ENCODE measurements around the gene ADPRM.

ADPRM gene

DNA sequence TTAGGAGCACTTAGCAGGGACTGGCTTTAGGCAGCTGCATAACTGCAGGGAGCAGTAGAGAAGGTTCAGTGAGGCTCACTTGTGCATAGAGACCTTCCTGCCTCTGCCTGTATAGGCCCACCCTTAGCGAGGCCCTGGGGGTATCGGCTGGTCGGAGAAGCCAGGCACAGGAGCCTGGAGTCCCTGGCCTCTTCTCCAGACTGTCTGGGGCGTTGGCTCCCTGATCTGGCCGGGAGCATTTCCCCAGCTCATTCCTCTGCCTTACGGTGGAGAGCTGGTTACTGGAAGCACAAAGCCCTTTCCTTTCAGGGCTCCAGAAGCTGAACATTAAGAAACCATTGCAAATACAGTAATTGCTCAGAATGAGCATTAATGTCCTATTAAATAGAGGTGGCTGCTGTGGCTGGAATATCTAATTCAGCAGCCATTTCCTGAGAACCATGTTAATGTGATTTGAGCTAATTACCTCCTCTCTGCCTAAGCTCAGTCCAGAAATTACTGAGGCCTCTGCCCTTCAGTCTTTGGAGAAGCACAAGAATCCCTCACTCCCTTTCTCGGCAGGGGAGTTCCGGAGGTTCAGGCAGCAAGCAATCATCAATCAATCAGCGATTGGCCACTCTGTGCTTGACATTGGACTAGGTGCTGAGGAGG is 51.3 kb downstream of the ADPRM start:
- no peaks in the 10 kb centered on the region for H3K27me3 ChIP-seq (replicated peaks; ENCODE audit: control insufficient read depth, insufficient read depth, low read length, poor library complexity, severe bottlenecking)
- no peak overlapping the region for H3K27ac ChIP-seq (ENCODE audit: insufficient read depth, low read length, poor library complexity, severe bottlenecking)
- no peak overlapping the region for H3K4me3 ChIP-seq (ENCODE audit: insufficient read depth, low read depth, low read length, poor library complexity, severe bottlenecking)
- no peaks in the 10 kb centered on the region for H3K9me3 ChIP-seq (ENCODE audit: control insufficient read depth, low read length)
- peaks cover 8% of the 10 kb centered on the region for H3K4me1 ChIP-seq (ENCODE audit: control insufficient read depth, insufficient read depth, low read length, poor library complexity, severe bottlenecking)
- DNase-seq = no peak
- no peaks in the 10 kb centered on the region for H3K36me3 ChIP-seq (ENCODE audit: control insufficient read depth, insufficient read depth, low read length)

DNA sequence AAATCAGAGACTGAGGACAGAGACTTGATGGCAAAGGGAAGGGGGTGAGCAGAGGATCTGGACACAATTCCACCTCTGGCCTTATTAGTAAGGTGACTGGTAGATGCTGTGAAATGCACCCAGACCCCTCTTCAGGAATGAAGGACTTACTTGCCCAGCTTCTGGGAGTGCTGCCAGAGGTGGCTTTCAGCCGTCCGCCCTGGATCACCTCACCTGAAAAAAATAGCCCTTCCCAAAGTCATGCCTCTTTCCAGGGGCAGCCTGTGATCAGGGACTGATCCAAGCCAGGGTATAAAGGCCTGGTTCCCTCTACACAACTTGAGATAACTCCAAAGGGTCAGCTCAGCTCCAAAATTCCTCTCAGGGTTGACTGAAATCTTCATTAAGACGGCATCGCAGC is 52.8 kb downstream of the ADPRM start:
- Histone ChIP-seq H3K27me3 (replicated peaks; ENCODE audit: control insufficient read depth, insufficient read depth, low read length, poor library complexity, severe bottlenecking) (no peaks in the 10 kb centered on the region), H3K9me3 (ENCODE audit: control insufficient read depth, low read length) (no peaks in the 10 kb centered on the region), H3K36me3 (ENCODE audit: control insufficient read depth, insufficient read depth, low read length) (no peaks in the 10 kb centered on the region), H3K27ac (ENCODE audit: insufficient read depth, low read length, poor library complexity, severe bottlenecking) (no peak overlapping the region), H3K4me3 (ENCODE audit: insufficient read depth, low read depth, low read length, poor library complexity, severe bottlenecking) (no peak overlapping the region), H3K4me1 (ENCODE audit: control insufficient read depth, insufficient read depth, low read length, poor library complexity, severe bottlenecking) (no peaks in the 10 kb centered on the region)
- DNase-seq = no peak

DNA sequence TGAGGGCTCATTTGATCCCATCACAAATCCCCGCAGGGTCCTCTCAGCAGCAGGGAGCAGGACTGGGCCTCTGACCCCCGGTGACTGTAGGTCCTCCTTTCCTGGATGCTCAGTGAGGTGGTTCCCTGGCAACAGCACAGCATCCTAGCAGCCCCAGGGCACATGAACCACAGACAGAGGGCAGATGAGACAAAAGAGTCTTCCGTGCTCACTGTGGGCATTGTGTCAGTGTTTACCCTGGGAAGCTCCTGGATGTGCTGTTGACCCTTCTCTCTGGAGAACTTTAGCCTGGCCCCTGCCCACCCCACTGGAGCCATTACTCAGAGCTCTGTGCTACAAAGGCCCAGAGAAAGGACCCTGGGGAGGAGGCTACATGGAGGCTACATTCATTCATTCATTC is 54.2 kb downstream of the ADPRM start:
- Histone ChIP-seq H3K9me3 (ENCODE audit: control insufficient read depth, low read length) (no peaks in the 10 kb centered on the region), H3K27me3 (replicated peaks; ENCODE audit: control insufficient read depth, insufficient read depth, low read length, poor library complexity, severe bottlenecking) (no peaks in the 10 kb centered on the region), H3K36me3 (ENCODE audit: control insufficient read depth, insufficient read depth, low read length) (no peaks in the 10 kb centered on the region), H3K4me1 (ENCODE audit: control insufficient read depth, insufficient read depth, low read length, poor library complexity, severe bottlenecking) (no peaks in the 10 kb centered on the region), H3K27ac (ENCODE audit: insufficient read depth, low read length, poor library complexity, severe bottlenecking) (no peak overlapping the region), H3K4me3 (ENCODE audit: insufficient read depth, low read depth, low read length, poor library complexity, severe bottlenecking) (no peak overlapping the region)
- no peak for DNase-seq

- Histone ChIP-seq H3K4me1 (ENCODE audit: control insufficient read depth, insufficient read depth, low read length, poor library complexity, severe bottlenecking) (no peaks in the 10 kb centered on the region), H3K4me3 (ENCODE audit: insufficient read depth, low read depth, low read length, poor library complexity, severe bottlenecking) (no peak overlapping the region), H3K9me3 (ENCODE audit: control insufficient read depth, low read length) (no peaks in the 10 kb centered on the region), H3K36me3 (ENCODE audit: control insufficient read depth, insufficient read depth, low read length) (no peaks in the 10 kb centered on the region), H3K27ac (ENCODE audit: insufficient read depth, low read length, poor library complexity, severe bottlenecking) (no peak overlapping the region), H3K27me3 (replicated peaks; ENCODE audit: control insufficient read depth, insufficient read depth, low read length, poor library complexity, severe bottlenecking) (no peaks in the 10 kb centered on the region)
- no peak for DNase-seq
Observed at GRCh38 chr17:10752696-10753095, 55.3 kb downstream of the ADPRM start.

DNA sequence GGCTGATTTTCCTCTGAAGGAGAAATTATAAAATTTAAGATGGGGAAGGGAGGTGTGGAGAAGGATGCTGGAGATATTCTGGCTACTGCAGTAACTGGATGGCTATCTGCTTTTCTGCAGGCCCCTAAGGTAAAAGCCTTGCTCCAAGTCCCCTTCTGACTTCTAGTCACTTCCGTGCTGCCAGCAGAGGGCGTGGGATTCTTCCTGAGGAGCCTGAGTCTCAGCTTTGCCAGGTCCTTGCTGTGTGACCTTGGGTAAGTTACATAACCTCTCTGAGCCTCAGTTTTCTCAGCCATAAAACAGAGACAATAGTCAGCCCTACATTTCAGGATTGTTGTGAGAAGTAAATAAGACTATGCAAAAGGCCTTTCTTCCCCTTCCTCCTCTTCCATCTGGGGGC is 56.7 kb downstream of the ADPRM start:
- Histone ChIP-seq H3K27me3 (replicated peaks; ENCODE audit: control insufficient read depth, insufficient read depth, low read length, poor library complexity, severe bottlenecking) (no peaks in the 10 kb centered on the region), H3K4me3 (ENCODE audit: insufficient read depth, low read depth, low read length, poor library complexity, severe bottlenecking) (no peak overlapping the region), H3K9me3 (ENCODE audit: control insufficient read depth, low read length) (no peaks in the 10 kb centered on the region), H3K4me1 (ENCODE audit: control insufficient read depth, insufficient read depth, low read length, poor library complexity, severe bottlenecking) (no peaks in the 10 kb centered on the region), H3K27ac (ENCODE audit: insufficient read depth, low read length, poor library complexity, severe bottlenecking) (no peak overlapping the region), H3K36me3 (ENCODE audit: control insufficient read depth, insufficient read depth, low read length) (no peaks in the 10 kb centered on the region)
- DNase-seq = no peak

DNA sequence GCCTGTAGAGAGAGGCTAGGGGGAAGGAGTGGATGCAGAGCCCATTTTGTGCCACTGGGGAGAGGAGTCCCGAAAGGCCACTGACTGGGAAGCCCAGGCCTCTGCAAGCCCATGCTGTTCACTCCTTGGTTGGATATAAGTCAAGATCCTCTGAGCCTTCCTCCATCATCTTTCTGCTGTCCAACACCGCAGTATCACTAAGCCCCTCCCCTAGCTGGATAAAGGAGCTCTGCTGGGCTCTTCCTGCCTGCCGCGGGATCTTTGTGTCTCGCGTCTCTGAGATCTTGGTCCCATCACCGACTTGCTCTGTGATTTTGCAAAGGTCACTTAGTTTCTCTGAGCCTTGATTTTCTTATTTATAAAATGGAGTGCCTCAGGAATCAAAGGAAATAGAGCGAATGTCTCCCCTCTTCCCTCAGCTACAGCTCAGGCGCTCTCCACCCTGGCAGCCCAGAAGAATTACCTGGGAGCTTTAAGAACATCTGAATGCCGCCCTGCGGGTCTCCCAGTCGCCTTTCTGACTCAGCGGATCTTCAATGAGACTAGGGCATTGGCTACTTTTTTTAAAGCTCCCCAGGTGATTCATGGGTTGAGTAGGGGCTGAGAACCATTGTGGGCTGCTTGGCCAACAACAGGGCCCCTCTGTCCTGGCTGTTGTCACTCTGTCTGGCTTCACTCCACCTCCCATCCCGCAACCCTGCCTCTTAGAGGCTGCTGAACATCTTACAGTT is 57.6 kb downstream of the ADPRM start:
- no peaks in the 10 kb centered on the region for H3K9me3 ChIP-seq (ENCODE audit: control insufficient read depth, low read length)
- DNase-seq = no peak
- H3K4me1 ChIP-seq (ENCODE audit: control insufficient read depth, insufficient read depth, low read length, poor library complexity, severe bottlenecking) = no peaks in the 10 kb centered on the region
- no peak overlapping the region for H3K27ac ChIP-seq (ENCODE audit: insufficient read depth, low read length, poor library complexity, severe bottlenecking)
- no peak overlapping the region for H3K4me3 ChIP-seq (ENCODE audit: insufficient read depth, low read depth, low read length, poor library complexity, severe bottlenecking)
- no peaks in the 10 kb centered on the region for H3K36me3 ChIP-seq (ENCODE audit: control insufficient read depth, insufficient read depth, low read length)
- H3K27me3 ChIP-seq (replicated peaks; ENCODE audit: control insufficient read depth, insufficient read depth, low read length, poor library complexity, severe bottlenecking) = no peaks in the 10 kb centered on the region

- Histone ChIP-seq H3K27me3 (replicated peaks; ENCODE audit: control insufficient read depth, insufficient read depth, low read length, poor library complexity, severe bottlenecking) (no peaks in the 10 kb centered on the region), H3K9me3 (ENCODE audit: control insufficient read depth, low read length) (no peaks in the 10 kb centered on the region), H3K4me3 (ENCODE audit: insufficient read depth, low read depth, low read length, poor library complexity, severe bottlenecking) (no peak overlapping the region), H3K36me3 (ENCODE audit: control insufficient read depth, insufficient read depth, low read length) (no peaks in the 10 kb centered on the region), H3K4me1 (ENCODE audit: control insufficient read depth, insufficient read depth, low read length, poor library complexity, severe bottlenecking) (no peaks in the 10 kb centered on the region), H3K27ac (ENCODE audit: insufficient read depth, low read length, poor library complexity, severe bottlenecking) (no peak overlapping the region)
- no peak for DNase-seq
Observed at GRCh38 chr17:10755592-10756127, 58.3 kb downstream of the ADPRM start.

DNA sequence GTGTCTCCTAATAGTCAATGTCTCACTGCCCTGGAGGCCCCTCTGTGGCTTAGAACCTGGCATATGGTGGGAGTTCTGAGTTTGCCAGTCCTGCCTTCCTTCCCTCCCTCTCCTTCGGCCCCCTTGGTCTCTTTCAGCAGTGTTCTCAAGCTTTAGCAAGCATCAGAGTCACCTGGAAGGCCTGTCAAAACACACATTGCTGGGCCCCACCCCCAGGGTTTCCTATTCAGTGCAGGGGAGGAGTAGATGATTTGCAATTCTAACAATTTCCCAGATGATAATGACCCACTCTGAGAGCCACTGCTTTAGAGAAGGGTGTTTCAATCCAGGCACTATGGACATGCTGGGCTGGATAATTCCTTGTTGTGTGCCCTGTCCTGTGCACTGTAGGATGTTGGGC is 58.8 kb downstream of the ADPRM start:
- no peak for DNase-seq
- H3K9me3 ChIP-seq (ENCODE audit: control insufficient read depth, low read length) = no peaks in the 10 kb centered on the region
- no peak overlapping the region for H3K27ac ChIP-seq (ENCODE audit: insufficient read depth, low read length, poor library complexity, severe bottlenecking)
- H3K36me3 ChIP-seq (ENCODE audit: control insufficient read depth, insufficient read depth, low read length) = no peaks in the 10 kb centered on the region
- no peak overlapping the region for H3K4me3 ChIP-seq (ENCODE audit: insufficient read depth, low read depth, low read length, poor library complexity, severe bottlenecking)
- H3K4me1 ChIP-seq (ENCODE audit: control insufficient read depth, insufficient read depth, low read length, poor library complexity, severe bottlenecking) = no peaks in the 10 kb centered on the region
- no peaks in the 10 kb centered on the region for H3K27me3 ChIP-seq (replicated peaks; ENCODE audit: control insufficient read depth, insufficient read depth, low read length, poor library complexity, severe bottlenecking)

- no peak overlapping the region for H3K4me3 ChIP-seq (ENCODE audit: insufficient read depth, low read depth, low read length, poor library complexity, severe bottlenecking)
- no peaks in the 10 kb centered on the region for H3K27me3 ChIP-seq (replicated peaks; ENCODE audit: control insufficient read depth, insufficient read depth, low read length, poor library complexity, severe bottlenecking)
- H3K36me3 ChIP-seq (ENCODE audit: control insufficient read depth, insufficient read depth, low read length) = no peaks in the 10 kb centered on the region
- no peaks in the 10 kb centered on the region for H3K4me1 ChIP-seq (ENCODE audit: control insufficient read depth, insufficient read depth, low read length, poor library complexity, severe bottlenecking)
- no peak for DNase-seq
- no peak overlapping the region for H3K27ac ChIP-seq (ENCODE audit: insufficient read depth, low read length, poor library complexity, severe bottlenecking)
- no peaks in the 10 kb centered on the region for H3K9me3 ChIP-seq (ENCODE audit: control insufficient read depth, low read length)
Observed at GRCh38 chr17:10756619-10757018, 59.2 kb downstream of the ADPRM start.

DNA sequence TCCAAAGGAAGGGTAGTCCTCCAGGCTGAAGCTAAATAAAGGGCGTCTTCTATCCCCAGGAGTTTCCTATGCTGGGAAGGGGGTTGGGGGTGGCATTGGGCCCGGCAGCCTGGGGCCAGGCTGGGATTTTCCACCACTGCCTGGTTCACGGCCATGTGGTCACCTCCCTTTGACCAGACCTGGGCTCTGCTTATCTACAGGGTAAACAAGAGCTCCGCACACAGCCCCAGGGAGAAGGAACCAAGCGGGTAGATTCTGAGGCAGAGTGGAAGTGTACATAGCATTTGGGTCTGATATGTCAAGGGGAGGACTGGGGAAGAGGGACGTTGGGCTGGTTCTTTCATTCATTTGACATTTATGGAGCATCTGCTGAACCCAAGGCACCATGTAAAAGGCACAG is 59.7 kb downstream of the ADPRM start:
- Histone ChIP-seq H3K36me3 (ENCODE audit: control insufficient read depth, insufficient read depth, low read length) (no peaks in the 10 kb centered on the region), H3K9me3 (ENCODE audit: control insufficient read depth, low read length) (no peaks in the 10 kb centered on the region), H3K4me1 (ENCODE audit: control insufficient read depth, insufficient read depth, low read length, poor library complexity, severe bottlenecking) (no peaks in the 10 kb centered on the region), H3K4me3 (ENCODE audit: insufficient read depth, low read depth, low read length, poor library complexity, severe bottlenecking) (no peak overlapping the region), H3K27me3 (replicated peaks; ENCODE audit: control insufficient read depth, insufficient read depth, low read length, poor library complexity, severe bottlenecking) (no peaks in the 10 kb centered on the region), H3K27ac (ENCODE audit: insufficient read depth, low read length, poor library complexity, severe bottlenecking) (no peak overlapping the region)
- DNase-seq = no peak

Measured in effector memory CD4-positive, alpha-beta T cell (primary cell).